Aorta (tissue), 5 donors: ENCODE measurements around the gene CLDN2. TPM values are rescaled to one million over a fixed set of nuclear protein-coding genes. Genes with fewer than 3 reads are reported as not detected.
A peak's percentile ranks its signal among the peaks of the same experiment; 100 is the strongest.
"Not testable (repeated sequence)": the region's sequence is repeated elsewhere in the genome, so short reads cannot be mapped to it uniquely, and the experiment has no call there.

Source experiments
- ATAC-seq: fragments of 200-7000 bp; cut with Tn5 transposase; one replicate; pipeline ENCODE4 v1.9.1; 2022; ENCODE audit warnings: moderate library complexity; ENCODE audit not compliant: low FRiP score
- DNase-seq, 2 donors: peaks; one replicate each; pipeline ENCODE4 v3.0.0-alpha.2; 2020
- H3K27ac ChIP-seq, 2 donors: one replicate each; pipeline ENCODE4 v1.5.1; 2013; ENCODE audit warnings: low read length in 2 of 2, mild to moderate bottlenecking in 2 of 2, moderate library complexity in 2 of 2, control low read depth in 1 of 2, inconsistent platforms in 1 of 2, low read depth in 1 of 2
- H3K27me3 ChIP-seq, 2 donors: one replicate each; pipeline ENCODE4 v1.6.1; 2013; ENCODE audit warnings: control low read depth in 1 of 2, low read length in 1 of 2, mild to moderate bottlenecking in 1 of 2, moderate library complexity in 1 of 2; ENCODE audit not compliant: insufficient read depth in 2 of 2, control insufficient read depth in 1 of 2
- H3K36me3 ChIP-seq, 2 donors: one replicate each; pipeline ENCODE4 v1.6.1; 2013; ENCODE audit warnings: control low read depth in 1 of 2, low read length in 1 of 2, mild to moderate bottlenecking in 1 of 2; ENCODE audit not compliant: insufficient read depth in 2 of 2, control insufficient read depth in 1 of 2
- H3K4me1 ChIP-seq, 2 donors: one replicate each; pipeline ENCODE4 v1.6.1; 2013; ENCODE audit warnings: low read length in 2 of 2, control low read depth in 1 of 2, mild to moderate bottlenecking in 1 of 2, moderate library complexity in 1 of 2; ENCODE audit not compliant: insufficient read depth in 2 of 2, control insufficient read depth in 1 of 2
- H3K4me3 ChIP-seq, 2 donors: one replicate each; pipeline ENCODE4 v1.5.1; 2013; ENCODE audit warnings: low read length in 2 of 2, control low read depth in 1 of 2, mild to moderate bottlenecking in 1 of 2
- H3K9me3 ChIP-seq: one replicate; pipeline ENCODE4 v1.6.1; 2013; ENCODE audit warnings: mild to moderate bottlenecking, low read length; ENCODE audit not compliant: control insufficient read depth
- whole genome bisulfite sequencing, 2 donors: extraction: QIAGEN DNeasy Blood & Tissue Kit; methylation state at CpG; one replicate each; pipeline ENCODE4 v1.1.7; 2013; 5-methylcytosine and 5-hydroxymethylcytosine counted together
- intact Hi-C, 2 donors: fragments of 100-400 bp; cut with DNase I; formaldehyde crosslinking; loops; one replicate each; pipeline versions ENCODE4 v1.14.2 to v1.15.0; 2022
- long read RNA-seq, 2 donors: library from polyadenylated mRNA; unstranded; transcript quantifications; one replicate each; pipeline ENCODE4 v2.0.0, GENCODE V29; 2020 to 2021
- polyA plus RNA-seq, 2 donors: library from polyadenylated mRNA; stranded (reverse); fragments of 200-250 nt; gene quantifications; one replicate each; pipeline ENCODE4 v1.2.3, GENCODE V29; 2013
- total RNA-seq, 2 donors: library from RNA; stranded (reverse); fragmentation: NEBNext Ultra II Directional; extraction: Animal tissue kit (Norgen Biotek cat#: 25700); gene quantifications; one replicate each; pipeline ENCODE4 v1.2.1, GENCODE V29; 2021
- donor health status: healthy with polysubstance abuse.
- donor health status: Bipolar disorder and iron deficiency.
- donor health status: DM: no; HTN: no; CAD: no.
- donor health status: DM: no; HTN: no; CAD: no.
- donor health status: DM: yes; HTN: yes; CAD: no.

Gene CLDN2
- not detected for total RNA-seq
- polyA plus RNA-seq, result not detected
- long read RNA-seq, donor 1, result 0 reads
- long read RNA-seq, donor 2, result 0 reads

- Histone ChIP-seq H3K9me3 (no peaks in the 10 kb centered on the region), H3K27me3 (no peaks in the 10 kb centered on the region), H3K36me3 (no peaks in the 10 kb centered on the region), H3K27ac (no peak within 1 kb of the TSS), H3K4me1 (no peaks in the 10 kb centered on the region), H3K4me3 (no peak within 1 kb of the TSS)
- intact Hi-C loops, result no loop called here
- 29 to 36% methylated on average over 2 of the region's 2 CpGs for WGBS, 2 donors
- ATAC-seq (no peak), DNase-seq (no peak)
Measured at GRCh38 chrX:106919932-106920452, at the start of gene CLDN2. Gene CLDN2 (plus strand): TSS chrX:106920402. CDS start chrX:106928229, 7,827 bp downstream.

GRCh38 chrX:106872796-106873195 lies 47.4 kb upstream of the CLDN2 start:
- DNase-seq, intact Hi-C loops, H3K27me3 ChIP-seq, H3K36me3 ChIP-seq, H3K27ac ChIP-seq, H3K4me1 ChIP-seq, H3K4me3 ChIP-seq, H3K9me3 ChIP-seq, ATAC-seq: not testable (repeated sequence)
- 92 to 97% methylated on average over 2 of the region's 2 CpGs for WGBS, 2 donors

- Histone ChIP-seq H3K36me3 (no peaks in the 10 kb centered on the region), H3K27ac (no peak overlapping the region), H3K4me1 (no peaks in the 10 kb centered on the region), H3K9me3 (no peaks in the 10 kb centered on the region), H3K27me3 (no peaks in the 10 kb centered on the region), H3K4me3 (no peak overlapping the region)
- intact Hi-C loops, result no loop called here
- ATAC-seq (no peak), DNase-seq (no peak)
- 54 to 67% methylated on average over 2 of the region's 2 CpGs for WGBS, 2 donors
Measured at GRCh38 chrX:106874075-106874474, 46.1 kb upstream of the CLDN2 start.

- H3K4me3 ChIP-seq, result no peak overlapping the region
- peaks cover 0 to 4% of the 10 kb centered on the region in 2 donors for H3K27me3 ChIP-seq
- ATAC-seq (no peak), DNase-seq (no peak)
- H3K27ac ChIP-seq, result no peak overlapping the region
- H3K4me1 ChIP-seq, result no peaks in the 10 kb centered on the region
- intact Hi-C loops, result no loop called here
- 78 to 98% methylated on average over 1 of the region's 1 CpG for WGBS, 2 donors
- no peaks in the 10 kb centered on the region for H3K9me3 ChIP-seq
- no peaks in the 10 kb centered on the region for H3K36me3 ChIP-seq
Measured at GRCh38 chrX:106875151-106875550, 45.1 kb upstream of the CLDN2 start.

- H3K9me3 ChIP-seq, result no peaks in the 10 kb centered on the region
- DNase-seq, result no peak
- H3K4me1 ChIP-seq, result no peaks in the 10 kb centered on the region
- ATAC-seq, result no peak
- WGBS, 2 donors, result 63 to 82% methylated on average over 1 of the region's 1 CpG
- no peak overlapping the region for H3K4me3 ChIP-seq
- intact Hi-C loops, result no loop called here
- H3K27me3 ChIP-seq, result no peaks in the 10 kb centered on the region
- no peaks in the 10 kb centered on the region for H3K36me3 ChIP-seq
- H3K27ac ChIP-seq, result no peak overlapping the region
Measured at GRCh38 chrX:106889468-106889867, 30.7 kb upstream of the CLDN2 start.

- Histone ChIP-seq H3K4me3 (no peak overlapping the region), H3K27ac (no peak overlapping the region), H3K27me3 (no peaks in the 10 kb centered on the region), H3K36me3 (no peaks in the 10 kb centered on the region), H3K9me3 (no peaks in the 10 kb centered on the region), H3K4me1 (no peaks in the 10 kb centered on the region)
- ATAC-seq (no peak), DNase-seq (no peak)
- 53 to 60% methylated on average over 7 of the region's 7 CpGs for WGBS, 2 donors
- intact Hi-C loops, result loop anchor here (5.0 to 10.0 kb wide), 2 partner anchors 60 to 1173 kb away; no protein-coding TSS in a partner anchor
Measured at GRCh38 chrX:106891762-106892460, 28.3 kb upstream of the CLDN2 start.

GRCh38 chrX:106894392-106894909 lies 25.8 kb upstream of the CLDN2 start:
- no peaks in the 10 kb centered on the region for H3K27me3 ChIP-seq
- intact Hi-C loops, result loop anchor here (5.0 to 10.0 kb wide), 2 partner anchors 58 to 1170 kb away; no protein-coding TSS in a partner anchor
- no peak overlapping the region for H3K27ac ChIP-seq
- H3K4me3 ChIP-seq, result no peak overlapping the region
- DNase-seq (peak in 1 of 2 donors; percentile 58), ATAC-seq (peak; percentile 78)
- H3K36me3 ChIP-seq, result no peaks in the 10 kb centered on the region
- no peaks in the 10 kb centered on the region for H3K4me1 ChIP-seq
- no peaks in the 10 kb centered on the region for H3K9me3 ChIP-seq
- 12 to 17% methylated on average over 6 of the region's 6 CpGs for WGBS, 2 donors

- Histone ChIP-seq H3K9me3 (no peaks in the 10 kb centered on the region), H3K4me1 (no peaks in the 10 kb centered on the region), H3K36me3 (no peaks in the 10 kb centered on the region), H3K27me3 (no peaks in the 10 kb centered on the region), H3K27ac (no peak overlapping the region), H3K4me3 (no peak overlapping the region)
- no peak for DNase-seq
- ATAC-seq, result no peak
- WGBS, 2 donors, result 34 to 39% methylated on average over 3 of the region's 3 CpGs
- intact Hi-C loops, result loop anchor here (5.0 to 10.0 kb wide), 3 partner anchors 47 to 1170 kb away; no protein-coding TSS in a partner anchor
Measured at GRCh38 chrX:106894978-106895452, 25.2 kb upstream of the CLDN2 start.
